Esophagus squamous epithelium (tissue), 4 donors: ENCODE results near the gene ACER2.
"Not testable (repeated sequence)": the region's sequence is repeated elsewhere in the genome, so short reads cannot be mapped to it uniquely, and the experiment has no call there.

Source experiments
- CTCF ChIP-seq, 6 experiments: fragments of 450-650 bp in 4 of 6; fragments of 200-600 bp in 2 of 6; sonication (generic) in 2 of 6; IDR thresholded peaks; one replicate each; pipeline ENCODE4 v1.5.1; 2016 to 2019; ENCODE audit warnings: antibody characterized with exemption in 6 of 6, mild to moderate bottlenecking in 4 of 6, moderate library complexity in 4 of 6
- POLR2A ChIP-seq, 4 donors: fragments of 450-650 bp; IDR thresholded peaks; one replicate each; pipeline ENCODE4 v1.6.1; 2017; ENCODE audit warnings: antibody characterized with exemption in 4 of 4, mild to moderate bottlenecking in 4 of 4, moderate library complexity in 3 of 4

GRCh38 chr9:19413456-19413855 is 4.6 kb downstream of the ACER2 start:
- not testable (repeated sequence) for TF ChIP-seq CTCF, POLR2A (IDR thresholded peaks at IDR 0.05)
